ENCODE results near the gene TTC17.

Gene TTC17

GRCh38 chr11:43486141-43486540 lies 127.4 kb downstream of the TTC17 start:
- no peak for TF ChIP-seq CTCF (conservative IDR thresholded peaks at IDR 0.05; ENCODE audit: control insufficient read depth, insufficient read depth, low read depth, low read length)
- peak; percentile 23 for DNase-seq (ENCODE audit: low read depth)
- no peak overlapping the region for H3K4me3 ChIP-seq (ENCODE audit: control insufficient read depth, low read depth, low read length)

GRCh38 chr11:43489869-43490465 lies 131.2 kb downstream of the TTC17 start:
- peak; percentile 12 for DNase-seq (ENCODE audit: low read depth)
- H3K4me3 ChIP-seq (ENCODE audit: control insufficient read depth, low read depth, low read length) = no peak overlapping the region
- TF ChIP-seq CTCF (conservative IDR thresholded peaks at IDR 0.05; ENCODE audit: control insufficient read depth, insufficient read depth, low read depth, low read length) = no peak

GRCh38 chr11:43492701-43493100 lies 134.0 kb downstream of the TTC17 start:
- TF ChIP-seq CTCF (conservative IDR thresholded peaks at IDR 0.05; ENCODE audit: control insufficient read depth, insufficient read depth, low read depth, low read length) = no peak
- no peak for DNase-seq (ENCODE audit: low read depth)
- no peak overlapping the region for H3K4me3 ChIP-seq (ENCODE audit: control insufficient read depth, low read depth, low read length)

GRCh38 chr11:43493431-43493830 lies 134.7 kb downstream of the TTC17 start:
- TF ChIP-seq CTCF (conservative IDR thresholded peaks at IDR 0.05; ENCODE audit: control insufficient read depth, insufficient read depth, low read depth, low read length) = no peak
- DNase-seq (ENCODE audit: low read depth) = no peak
- H3K4me3 ChIP-seq (ENCODE audit: control insufficient read depth, low read depth, low read length) = no peak overlapping the region

GRCh38 chr11:43497144-43497543 lies 138.4 kb downstream of the TTC17 start:
- DNase-seq (ENCODE audit: low read depth) = no peak
- no peak for TF ChIP-seq CTCF (conservative IDR thresholded peaks at IDR 0.05; ENCODE audit: control insufficient read depth, insufficient read depth, low read depth, low read length)
- H3K4me3 ChIP-seq (ENCODE audit: control insufficient read depth, low read depth, low read length) = no peak overlapping the region

- no peak for DNase-seq (ENCODE audit: low read depth)
- H3K4me3 ChIP-seq (ENCODE audit: control insufficient read depth, low read depth, low read length) = no peak overlapping the region
- no peak for TF ChIP-seq CTCF (conservative IDR thresholded peaks at IDR 0.05; ENCODE audit: control insufficient read depth, insufficient read depth, low read depth, low read length)
These were observed 139.8 kb downstream of the TTC17 start for GRCh38 chr11:43498561-43498960.

GRCh38 chr11:43503417-43503816 lies 144.7 kb downstream of the TTC17 start:
- no peak overlapping the region for H3K4me3 ChIP-seq (ENCODE audit: control insufficient read depth, low read depth, low read length)
- DNase-seq (ENCODE audit: low read depth) = no peak
- no peak for TF ChIP-seq CTCF (conservative IDR thresholded peaks at IDR 0.05; ENCODE audit: control insufficient read depth, insufficient read depth, low read depth, low read length)

Measured in fibroblast of mammary gland (primary cell).